H1 (cell line): ENCODE results near the gene ADSS1.

Source experiments
- BRCA1 ChIP-seq: IDR thresholded peaks from 2 replicates; pipeline ENCODE4 v1.6.1; 2012; ENCODE audit warnings: low read depth, low read length, improper control_type of control experiment
- CREB1 ChIP-seq: IDR thresholded peaks from 2 replicates; pipeline ENCODE4 v1.6.1; 2012; ENCODE audit warnings: inconsistent platforms
- EZH2 ChIP-seq: fragments of 200-600 bp; sonication (generic); IDR thresholded peaks from 2 replicates; pipeline ENCODE4 v1.7.1; 2012; ENCODE audit warnings: low read depth, mild to moderate bottlenecking, moderate library complexity, low read length, inconsistent platforms; ENCODE audit not compliant: severe bottlenecking
- GTF2F1 ChIP-seq: IDR thresholded peaks from 2 replicates; pipeline ENCODE4 v1.6.1; 2012; ENCODE audit warnings: low read depth, low read length, improper control_type of control experiment, borderline replicate concordance
- JUN ChIP-seq: IDR thresholded peaks from 2 replicates; pipeline ENCODE4 v1.6.1; 2011; ENCODE audit warnings: low read depth, mild to moderate bottlenecking, improper control_type of control experiment, low read length
- JUND ChIP-seq: IDR thresholded peaks from 2 replicates; pipeline ENCODE4 v1.6.1; 2011; ENCODE audit warnings: mild to moderate bottlenecking, improper control_type of control experiment, low read length
- PHF8 ChIP-seq: fragments of 200-600 bp; sonication (generic); conservative IDR thresholded peaks from 2 replicates; pipeline ENCODE4 v1.7.1; 2012; ENCODE audit warnings: low read depth, mild to moderate bottlenecking, inconsistent platforms, low read length, moderate library complexity
- RNF2 ChIP-seq: fragments of 200-900, 300-1000 bp; sonication (generic); IDR thresholded peaks from 2 replicates; pipeline ENCODE4 v1.7.1; 2016; ENCODE audit warnings: borderline replicate concordance, low read depth, mild to moderate bottlenecking, antibody characterized with exemption, low read length; ENCODE audit not compliant: poor library complexity, severe bottlenecking; ENCODE audit errors: missing control alignments
- SIN3A ChIP-seq, 2 experiments: IDR thresholded peaks in 1 of 2; conservative IDR thresholded peaks in 1 of 2; 2 replicates each; pipeline ENCODE4 v1.6.1; 2011 to 2012; ENCODE audit warnings: low read length in 2 of 2, improper control_type of control experiment in 1 of 2, low read depth in 1 of 2, mild to moderate bottlenecking in 1 of 2
- SIX5 ChIP-seq: IDR thresholded peaks from 2 replicates; pipeline ENCODE4 v1.6.1; 2011; ENCODE audit warnings: mild to moderate bottlenecking, low read depth, low read length
- SP2 ChIP-seq: IDR thresholded peaks from 2 replicates; pipeline ENCODE4 v1.6.1; 2012; ENCODE audit warnings: mild to moderate bottlenecking, low read length, inconsistent platforms
- TF ChIP-seq, protein P1 (sequence below), 3 experiments: IDR thresholded peaks; 1 replicate in 2 of 3; 2 replicates in 1 of 3; pipeline versions ENCODE4 v1.5.1 to v1.6.1; 2011; ENCODE audit warnings: low read length in 3 of 3, mild to moderate bottlenecking in 3 of 3, inconsistent platforms in 2 of 3, low read depth in 1 of 3, moderate library complexity in 1 of 3; ENCODE audit not compliant: insufficient read depth in 1 of 3; ENCODE audit errors: control extremely low read depth in 1 of 3

DNA sequence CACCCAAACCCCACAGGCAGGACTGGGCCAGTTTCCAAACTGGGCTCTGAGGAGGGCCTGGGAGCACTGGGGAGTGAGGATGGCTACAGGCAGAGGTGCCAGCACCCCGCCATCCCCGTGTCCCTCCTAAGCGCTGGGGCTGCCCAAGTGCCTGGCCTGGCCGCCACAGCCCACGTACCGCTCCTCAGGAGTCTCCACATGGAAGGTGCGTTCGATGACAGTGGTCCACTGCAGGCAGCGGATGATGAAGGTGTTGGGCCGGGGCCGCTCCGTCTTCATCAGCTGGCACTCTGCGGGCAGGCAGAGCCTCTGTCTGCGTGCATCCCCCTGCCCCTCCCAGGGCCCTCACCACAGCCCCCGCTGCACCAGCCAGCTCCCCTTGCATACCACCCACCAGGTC, 52.5 kb downstream of the ADSS1 start:
- TF ChIP-seq, protein P1, sequence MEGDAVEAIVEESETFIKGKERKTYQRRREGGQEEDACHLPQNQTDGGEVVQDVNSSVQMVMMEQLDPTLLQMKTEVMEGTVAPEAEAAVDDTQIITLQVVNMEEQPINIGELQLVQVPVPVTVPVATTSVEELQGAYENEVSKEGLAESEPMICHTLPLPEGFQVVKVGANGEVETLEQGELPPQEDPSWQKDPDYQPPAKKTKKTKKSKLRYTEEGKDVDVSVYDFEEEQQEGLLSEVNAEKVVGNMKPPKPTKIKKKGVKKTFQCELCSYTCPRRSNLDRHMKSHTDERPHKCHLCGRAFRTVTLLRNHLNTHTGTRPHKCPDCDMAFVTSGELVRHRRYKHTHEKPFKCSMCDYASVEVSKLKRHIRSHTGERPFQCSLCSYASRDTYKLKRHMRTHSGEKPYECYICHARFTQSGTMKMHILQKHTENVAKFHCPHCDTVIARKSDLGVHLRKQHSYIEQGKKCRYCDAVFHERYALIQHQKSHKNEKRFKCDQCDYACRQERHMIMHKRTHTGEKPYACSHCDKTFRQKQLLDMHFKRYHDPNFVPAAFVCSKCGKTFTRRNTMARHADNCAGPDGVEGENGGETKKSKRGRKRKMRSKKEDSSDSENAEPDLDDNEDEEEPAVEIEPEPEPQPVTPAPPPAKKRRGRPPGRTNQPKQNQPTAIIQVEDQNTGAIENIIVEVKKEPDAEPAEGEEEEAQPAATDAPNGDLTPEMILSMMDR (IDR thresholded peaks at IDR 0.05; ENCODE audit: control extremely low read depth in 1 of 3, insufficient read depth in 1 of 3, low read depth in 1 of 3, low read length in 3 of 3) = no peak
- no peak for TF ChIP-seq PHF8
- no peak for TF ChIP-seq EZH2
- TF ChIP-seq JUN = no peak
- no peak for TF ChIP-seq SIX5
- no peak for TF ChIP-seq CREB1
- no peak for TF ChIP-seq BRCA1
- TF ChIP-seq JUND = no peak
- TF ChIP-seq RNF2 = no peak
- TF ChIP-seq GTF2F1 = no peak
- TF ChIP-seq SP2 = no peak
- no peak for TF ChIP-seq SIN3A (conservative IDR thresholded peaks at IDR 0.05 in 1 of 2, IDR thresholded peaks at IDR 0.05 in 1 of 2; ENCODE audit: low read depth in 1 of 2, low read length in 2 of 2)
